Choroid plexus epithelial cell (primary cell): ENCODE results near the gene FBXL3.

Source experiments
- DNase-seq: peaks from one replicate; pipeline ENCODE4 v3.0.0-alpha.2; 2010; ENCODE audit warnings: low read depth
- H3K4me3 ChIP-seq: 2 replicates; pipeline ENCODE4 v1.5.1; 2011; ENCODE audit warnings: low read depth, mild to moderate bottlenecking, control low read depth, low read length, moderate library complexity
- TF ChIP-seq, protein P1 (sequence below): conservative IDR thresholded peaks from 2 replicates; pipeline ENCODE4 v1.5.1; 2011; ENCODE audit warnings: low read depth, mild to moderate bottlenecking, control low read depth, inconsistent platforms, low read length, moderate library complexity

The FBXL3 gene

DNA sequence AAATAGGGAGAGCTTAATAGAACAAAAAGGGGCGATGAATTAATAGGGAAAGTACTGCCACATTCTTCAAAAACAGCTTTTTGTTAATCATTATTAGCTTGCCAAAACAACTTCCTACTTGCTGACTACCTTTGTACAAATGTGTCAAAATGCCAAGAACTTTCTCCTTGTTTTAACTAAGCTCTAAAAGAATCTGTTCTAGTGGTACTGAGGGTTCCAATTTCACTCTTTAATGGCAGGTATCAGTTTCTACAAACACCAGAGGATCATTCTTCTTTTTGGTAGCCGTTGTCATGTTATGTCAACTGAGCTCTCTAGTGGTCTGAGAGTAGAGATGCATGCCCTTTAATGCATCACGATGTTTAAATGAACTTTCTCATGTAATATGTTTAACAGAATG lies 29.4 kb upstream of the FBXL3 start:
- no peak overlapping the region for H3K4me3 ChIP-seq
- TF ChIP-seq, protein P1, sequence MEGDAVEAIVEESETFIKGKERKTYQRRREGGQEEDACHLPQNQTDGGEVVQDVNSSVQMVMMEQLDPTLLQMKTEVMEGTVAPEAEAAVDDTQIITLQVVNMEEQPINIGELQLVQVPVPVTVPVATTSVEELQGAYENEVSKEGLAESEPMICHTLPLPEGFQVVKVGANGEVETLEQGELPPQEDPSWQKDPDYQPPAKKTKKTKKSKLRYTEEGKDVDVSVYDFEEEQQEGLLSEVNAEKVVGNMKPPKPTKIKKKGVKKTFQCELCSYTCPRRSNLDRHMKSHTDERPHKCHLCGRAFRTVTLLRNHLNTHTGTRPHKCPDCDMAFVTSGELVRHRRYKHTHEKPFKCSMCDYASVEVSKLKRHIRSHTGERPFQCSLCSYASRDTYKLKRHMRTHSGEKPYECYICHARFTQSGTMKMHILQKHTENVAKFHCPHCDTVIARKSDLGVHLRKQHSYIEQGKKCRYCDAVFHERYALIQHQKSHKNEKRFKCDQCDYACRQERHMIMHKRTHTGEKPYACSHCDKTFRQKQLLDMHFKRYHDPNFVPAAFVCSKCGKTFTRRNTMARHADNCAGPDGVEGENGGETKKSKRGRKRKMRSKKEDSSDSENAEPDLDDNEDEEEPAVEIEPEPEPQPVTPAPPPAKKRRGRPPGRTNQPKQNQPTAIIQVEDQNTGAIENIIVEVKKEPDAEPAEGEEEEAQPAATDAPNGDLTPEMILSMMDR, result no peak
- DNase-seq, result peak; percentile 9

DNA sequence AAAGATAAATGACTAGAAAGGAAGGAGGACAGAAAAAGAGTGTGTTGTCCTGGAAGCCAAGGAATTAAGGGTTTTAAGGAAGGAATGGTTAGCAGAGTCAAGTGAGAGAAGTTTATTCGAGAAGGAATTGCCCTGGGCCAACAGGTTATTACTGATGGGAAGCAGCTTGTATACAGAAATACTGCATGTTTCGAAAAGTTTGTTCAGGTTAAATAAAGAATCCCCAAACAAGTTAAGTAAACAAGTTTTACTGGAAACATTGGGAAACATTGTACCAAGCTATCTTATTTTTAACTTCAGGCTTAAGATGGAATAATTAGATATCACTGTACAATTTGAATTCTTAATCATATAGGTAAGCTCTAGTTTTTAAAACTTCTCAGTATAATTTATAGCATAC lies 28.2 kb upstream of the FBXL3 start:
- no peak overlapping the region for H3K4me3 ChIP-seq
- TF ChIP-seq, protein P1, result no peak
- no peak for DNase-seq

DNA sequence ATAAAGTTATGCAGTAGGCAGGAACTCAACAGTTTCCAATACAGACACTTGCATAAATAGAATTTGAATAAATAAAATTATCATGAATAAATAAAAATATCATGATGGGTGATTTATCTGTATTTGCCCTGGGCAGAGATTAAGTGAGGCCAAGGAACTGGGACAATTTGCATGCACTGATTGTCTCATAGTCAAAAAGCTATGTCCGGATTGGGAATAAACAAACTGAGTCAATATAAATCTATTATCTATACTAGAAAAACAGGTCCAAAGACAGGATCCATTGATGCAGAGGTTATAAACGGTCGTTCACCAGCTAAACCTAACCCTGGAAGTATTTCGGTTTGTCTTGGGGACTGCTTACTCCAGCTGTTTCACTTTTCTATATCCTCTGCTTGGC lies 26.2 kb upstream of the FBXL3 start:
- DNase-seq, result no peak
- no peak overlapping the region for H3K4me3 ChIP-seq
- TF ChIP-seq, protein P1, result no peak

DNA sequence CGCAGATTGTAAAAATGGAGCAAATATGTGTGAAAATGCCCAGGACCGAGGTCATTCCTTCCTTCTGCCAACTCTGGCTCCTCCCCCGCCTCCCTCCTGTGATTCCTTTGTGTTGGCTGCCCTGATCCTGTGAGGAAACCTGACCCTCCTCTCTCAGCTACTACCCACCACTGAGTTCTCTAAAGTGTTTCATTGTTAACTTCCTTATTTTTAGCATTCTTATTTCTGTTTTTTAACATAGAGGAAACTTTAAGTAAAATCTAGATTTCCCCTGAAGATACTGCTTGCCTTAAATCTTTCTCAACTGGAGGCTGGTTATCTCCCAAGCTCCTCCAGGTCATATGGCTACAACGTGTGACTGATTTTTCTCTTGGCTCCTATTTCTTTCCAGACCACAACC lies 21.7 kb upstream of the FBXL3 start:
- DNase-seq, result peak; percentile 14
- H3K4me3 ChIP-seq, result no peak overlapping the region
- TF ChIP-seq, protein P1, result no peak

DNA sequence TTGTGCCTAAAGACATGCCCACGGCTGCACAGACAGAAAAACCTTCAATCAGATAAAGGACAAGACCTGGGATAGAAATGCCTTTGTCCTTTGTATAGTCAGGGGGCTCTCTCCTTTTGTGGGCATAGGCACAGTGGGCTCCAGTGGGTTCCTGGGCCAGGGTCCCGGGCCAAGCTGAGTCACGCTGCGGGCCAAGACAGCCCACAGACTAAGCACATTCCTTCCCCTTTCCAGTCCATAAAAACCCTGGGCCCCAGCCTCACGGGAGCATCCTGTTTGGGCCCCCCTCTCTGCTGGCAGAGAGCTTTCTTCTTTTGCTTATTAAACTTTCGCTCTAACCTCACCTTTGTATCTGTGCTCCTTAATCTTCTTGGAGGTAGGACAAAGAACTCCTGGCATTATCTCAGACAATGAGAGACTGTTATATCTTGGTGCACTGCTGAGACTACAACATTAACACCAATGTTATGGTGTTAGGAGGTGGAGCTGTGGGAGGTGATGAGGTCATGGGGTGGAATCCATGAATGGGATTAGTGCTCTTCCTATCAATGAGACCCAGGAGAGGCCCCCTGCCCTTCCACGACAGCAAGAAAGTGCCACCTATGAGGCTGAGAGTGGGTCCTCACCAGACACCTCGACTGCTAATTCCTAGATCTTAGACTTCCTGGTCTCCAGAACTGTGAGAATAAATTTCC lies 20.8 kb upstream of the FBXL3 start:
- DNase-seq, result no peak
- TF ChIP-seq, protein P1, result no peak

DNA sequence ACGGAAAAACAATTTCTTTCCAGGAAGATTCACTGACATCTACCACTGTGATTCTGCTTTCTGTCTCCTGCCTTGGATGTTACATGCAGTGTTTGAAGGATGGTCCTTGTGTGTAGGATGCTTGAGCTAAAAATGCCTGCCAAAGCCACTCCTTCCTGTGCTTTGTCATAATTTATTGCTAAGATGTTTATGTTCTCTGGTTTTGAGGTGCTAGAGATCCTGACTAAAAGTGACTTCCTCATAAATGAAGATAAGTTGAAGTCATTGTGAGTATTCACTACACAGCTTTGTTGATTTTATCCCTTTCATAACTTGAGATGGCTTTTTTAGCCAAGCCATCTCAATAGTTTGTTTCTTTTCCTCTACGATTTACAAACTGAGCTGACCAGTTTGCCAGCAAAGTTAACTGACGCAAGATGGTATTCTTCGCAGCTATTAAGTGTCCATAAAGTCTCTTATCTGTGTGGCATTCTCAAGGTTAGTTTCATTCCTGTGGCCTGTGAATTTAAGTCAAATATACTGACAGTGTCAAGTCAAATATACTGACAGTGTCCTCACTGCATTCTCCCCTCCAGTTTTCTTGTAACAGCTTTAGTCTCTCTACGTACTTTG lies 15.7 kb upstream of the FBXL3 start:
- H3K4me3 ChIP-seq, result no peak overlapping the region
- TF ChIP-seq, protein P1, result no peak
- no peak for DNase-seq

More for the DNA sequence above, 20.8 kb upstream of the FBXL3 start:
- H3K4me3 ChIP-seq, result no peak overlapping the region

DNA sequence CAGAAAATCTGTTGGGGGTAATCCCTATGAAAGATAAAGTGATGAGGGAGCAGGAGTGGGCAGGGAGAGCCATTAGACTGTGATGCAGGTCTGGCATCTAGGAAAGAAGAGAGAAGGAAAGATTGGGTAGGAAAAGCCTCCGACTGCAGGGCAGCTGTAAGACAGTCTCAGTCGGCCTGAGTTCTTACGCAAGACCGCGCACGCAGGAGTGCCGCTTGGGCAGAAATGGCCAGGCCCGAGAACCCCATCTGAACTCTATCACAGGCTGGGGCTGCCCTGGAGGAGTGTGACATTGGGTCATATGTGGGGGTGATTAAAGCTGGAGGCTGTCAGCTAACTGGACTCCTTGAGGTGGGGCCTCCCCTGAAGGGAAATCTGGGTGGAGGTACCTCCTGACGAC lies 13.9 kb upstream of the FBXL3 start:
- H3K4me3 ChIP-seq, result no peak overlapping the region
- TF ChIP-seq, protein P1, result no peak
- DNase-seq, result no peak
